Activated CD8-positive, alpha-beta memory T cell treated with anti-CD3 and anti-CD28 coated beads, Interleukin-2, amount 10 ng/mL, durations not matched to agents 7 days and 5 days (primary cell): Measurements from ENCODE around the gene CFAP65. TPM values are rescaled to one million over a fixed set of nuclear protein-coding genes. Genes with fewer than 3 reads are reported as not detected.
A peak's percentile ranks its signal among the peaks of the same experiment; 100 is the strongest.

Source experiments
- ATAC-seq: fragments of 150-1000 bp; cut with Tn5 transposase; one replicate; pipeline ENCODE4 v1.10.0; 2021; ENCODE audit warnings: moderate library complexity
- CTCF ChIA-PET: fragments of 350-600 bp; sonication (Branson Sonifier 250); formaldehyde crosslinking; loops from one replicate; lab custom pipeline; 2021; ENCODE audit warnings: antibody characterized with exemption; lab: Charles Lee
- DNase-seq: peaks from one replicate; pipeline ENCODE4 v3.0.0-alpha.2; 2020
- H3K27ac Mint-ChIP-seq: one replicate; pipeline ENCODE4 v1.8.0; 2021; ENCODE audit warnings: mild to moderate bottlenecking, mixed read lengths
- H3K27me3 Mint-ChIP-seq: one replicate; pipeline ENCODE4 v1.8.0; 2021; ENCODE audit warnings: mixed read lengths
- H3K36me3 Mint-ChIP-seq: one replicate; pipeline ENCODE4 v1.8.0; 2021; ENCODE audit warnings: mild to moderate bottlenecking, mixed read lengths
- H3K4me1 Mint-ChIP-seq: one replicate; pipeline ENCODE4 v1.8.0; 2021; ENCODE audit warnings: mixed read lengths
- H3K4me3 Mint-ChIP-seq: one replicate; pipeline ENCODE4 v1.8.0; 2021; ENCODE audit warnings: mild to moderate bottlenecking, moderate library complexity, mixed read lengths
- H3K9me3 Mint-ChIP-seq: one replicate; pipeline ENCODE4 v1.8.0; 2022; ENCODE audit warnings: low read depth, mixed read lengths
- microRNA-seq: library from miRNA; unstranded; fragments of <30 nt; microRNA quantifications from one replicate; pipeline ENCODE4 v1.2.0, GENCODE V29; 2022
- total RNA-seq, 2 experiments: library from RNA; stranded (reverse); gene quantifications; one replicate each; pipeline ENCODE4 v1.2.3, GENCODE V29; 2021

The CFAP65 gene
- total RNA-seq, 2 experiments from 2014 or later: not detected

GRCh38 chr2:218957671-218958070 lies 83.6 kb downstream of the CFAP65 start:
- ATAC-seq (no peak), DNase-seq (peak; percentile 33)
- no peak overlapping the region for H3K27ac Mint-ChIP-seq
- H3K36me3 Mint-ChIP-seq: peaks cover 4% of the 10 kb centered on the region
- no peaks in the 10 kb centered on the region for H3K9me3 Mint-ChIP-seq
- H3K4me3 Mint-ChIP-seq: no peak overlapping the region
- CTCF ChIA-PET: interaction anchor here (1.0 to 2.5 kb wide), 4 partner anchors 15 to 101 kb away, joined by 3 to 17 read pairs (median 4); no protein-coding TSS in a partner anchor
- H3K27me3 Mint-ChIP-seq: peaks cover 74% of the 10 kb centered on the region
- peaks cover 12% of the 10 kb centered on the region for H3K4me1 Mint-ChIP-seq

GRCh38 chr2:218956039-218956438 lies 85.3 kb downstream of the CFAP65 start:
- CTCF ChIA-PET: no interaction called here
- Mint-ChIP-seq H3K9me3 (no peaks in the 10 kb centered on the region), H3K36me3 (peaks cover under 1% of the 10 kb centered on the region), H3K27ac (no peak overlapping the region), H3K4me3 (no peak overlapping the region), H3K27me3 (peaks cover 59% of the 10 kb centered on the region), H3K4me1 (peaks cover 9% of the 10 kb centered on the region)
- ATAC-seq (no peak), DNase-seq (no peak)

DNA sequence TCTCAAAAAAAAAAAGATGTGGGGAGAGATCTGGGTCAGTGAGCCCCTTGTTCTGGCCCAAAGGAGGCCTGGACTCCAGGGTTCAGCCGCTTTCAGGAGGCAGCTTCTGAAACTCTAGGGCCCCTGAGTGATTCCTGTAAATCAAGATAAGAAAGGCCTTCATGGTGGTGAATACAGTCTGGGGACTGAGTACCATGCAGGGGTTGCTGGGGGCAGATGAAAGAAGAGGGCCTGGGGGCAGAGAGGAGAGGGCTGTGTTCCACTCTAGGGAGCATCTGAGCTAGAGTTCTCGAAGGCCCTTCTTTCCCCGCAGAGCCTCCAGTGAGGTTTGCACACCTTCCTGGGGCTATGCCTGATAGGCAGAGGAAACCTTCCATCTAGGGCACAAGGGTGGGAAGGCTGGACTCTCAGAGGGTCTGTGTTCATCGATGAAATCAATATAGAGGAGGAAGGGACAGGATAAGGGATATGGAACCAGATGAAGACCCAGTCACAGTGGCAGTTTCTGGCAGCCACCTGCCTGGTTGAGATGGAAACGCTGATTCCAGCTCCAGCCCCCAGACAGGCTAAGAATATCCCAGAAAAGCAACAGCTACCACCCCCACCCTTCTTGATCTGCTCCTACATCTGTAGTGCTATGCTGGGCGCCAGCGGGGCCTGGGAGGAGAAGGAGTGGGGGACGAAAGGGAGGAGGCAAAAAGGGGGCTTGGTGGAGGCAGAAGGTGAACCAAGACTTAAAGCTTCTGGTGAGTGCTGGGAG lies 86.6 kb downstream of the CFAP65 start:
- no peak overlapping the region for H3K27ac Mint-ChIP-seq
- ATAC-seq (no peak), DNase-seq (no peak)
- no peaks in the 10 kb centered on the region for H3K9me3 Mint-ChIP-seq
- CTCF ChIA-PET: interaction anchor here (0.7 to 2.6 kb wide), 2 partner anchors 25 to 79 kb away, joined by 3 to 6 read pairs; no protein-coding TSS in a partner anchor
- H3K36me3 Mint-ChIP-seq: no peaks in the 10 kb centered on the region
- peaks cover 5% of the 10 kb centered on the region for H3K4me1 Mint-ChIP-seq
- H3K27me3 Mint-ChIP-seq: peaks cover 63% of the 10 kb centered on the region
- no peak overlapping the region for H3K4me3 Mint-ChIP-seq

DNA sequence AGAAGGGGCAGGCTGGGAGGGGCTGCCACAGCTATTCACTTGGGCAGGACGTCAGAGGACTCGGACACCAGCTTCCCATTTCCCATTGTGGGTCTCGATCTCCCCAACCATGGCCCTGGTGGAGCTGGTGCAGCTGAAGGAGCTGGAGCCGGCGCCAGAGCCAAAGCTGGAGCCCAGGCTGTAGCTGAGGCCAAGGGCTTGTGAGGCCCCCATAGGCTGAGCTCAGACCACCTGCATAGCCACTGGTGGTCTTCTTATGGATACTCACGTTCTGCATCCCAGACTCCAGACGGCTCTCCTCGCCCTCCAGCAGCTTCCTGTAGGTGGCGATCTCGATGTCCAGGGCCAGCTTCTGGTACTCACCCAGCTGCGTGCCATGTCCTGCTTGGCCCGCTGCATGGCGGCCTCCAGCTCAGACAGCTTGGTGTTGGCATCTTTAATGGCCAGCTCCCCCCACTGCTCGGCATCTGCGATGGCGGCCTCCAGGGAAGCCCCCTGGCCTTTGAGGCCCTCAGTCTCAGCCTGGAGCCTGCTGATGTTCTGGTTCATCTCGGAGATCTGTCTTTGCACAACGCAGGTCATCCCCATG lies 87.9 kb downstream of the CFAP65 start:
- Mint-ChIP-seq H3K4me1 (no peaks in the 10 kb centered on the region), H3K9me3 (no peaks in the 10 kb centered on the region), H3K36me3 (no peaks in the 10 kb centered on the region), H3K27me3 (peaks cover 60% of the 10 kb centered on the region), H3K27ac (no peak overlapping the region), H3K4me3 (no peak overlapping the region)
- CTCF ChIA-PET: interaction anchor here (2.4 to 2.6 kb wide), 2 partner anchors 27 to 55 kb away, joined by 6 to 9 read pairs; no protein-coding TSS in a partner anchor
- DNase-seq (no peak), ATAC-seq (no peak)

Small RNA genes within 50 kb of the gene (microRNA-seq; reads per million reads assigned to microRNA genes)
- gene MIR3131: not detected
- 1.7 reads per million for gene MIR375

Other genes with a start within 250 kb of the CFAP65 start
- not detected for gene PRKAG3, start 209.7 kb downstream of the CFAP65 start, total RNA-seq
- not detected for gene WNT6, start 181.7 kb downstream of the CFAP65 start, total RNA-seq
- gene WNT10A, start 160.7 kb downstream of the CFAP65 start, total RNA-seq: under 1 TPM; 0.23 to 0.35 TPM
- gene CDK5R2, start 81.8 kb downstream of the CFAP65 start, total RNA-seq: not detected
- not detected for gene FEV, start 56.3 kb downstream of the CFAP65 start, total RNA-seq
- not detected for gene CRYBA2, start 48.1 kb downstream of the CFAP65 start, total RNA-seq
- not detected for gene IHH, start 19.4 kb upstream of the CFAP65 start, total RNA-seq
- 10 to 100 TPM; 14.4 to 19.4 TPM for gene NHEJ1, start 119.3 kb upstream of the CFAP65 start, total RNA-seq
- gene SLC23A3, start 128.5 kb upstream of the CFAP65 start, total RNA-seq: 1 to 10 TPM; 2.6 to 3.2 TPM
- gene CNPPD1, start 135.4 kb upstream of the CFAP65 start, total RNA-seq: 10 to 100 TPM; 66.9 to 72.0 TPM
- gene RETREG2, start 136.8 kb upstream of the CFAP65 start, total RNA-seq: 100 to 1,000 TPM in 1 of 2 experiments, 10 to 100 TPM in 1; 95.8 to 110 TPM
- 10 to 100 TPM; 60.2 to 60.6 TPM for gene ZFAND2B, start 165.3 kb upstream of the CFAP65 start, total RNA-seq
- gene ABCB6, start 177.4 kb upstream of the CFAP65 start, total RNA-seq: 10 to 100 TPM; 12.6 to 15.2 TPM
- 10 to 100 TPM; 56.6 to 60.7 TPM for gene ATG9A, start 188.1 kb upstream of the CFAP65 start, total RNA-seq
- 100 to 1,000 TPM in 1 of 2 experiments, 10 to 100 TPM in 1; 89.4 to 105 TPM for gene ANKZF1, start 188.3 kb upstream of the CFAP65 start, total RNA-seq
- gene GLB1L, start 203.9 kb upstream of the CFAP65 start, total RNA-seq: 1 to 10 TPM; 4.3 to 4.9 TPM
- 10 to 100 TPM; 37.3 to 41.7 TPM for gene STK16, start 204.0 kb upstream of the CFAP65 start, total RNA-seq
- not detected for gene TUBA4B, start 211.7 kb upstream of the CFAP65 start, total RNA-seq
- gene TUBA4A, start 212.4 kb upstream of the CFAP65 start, total RNA-seq: 100 to 1,000 TPM; 244 to 337 TPM
- 10 to 100 TPM; 48.2 to 49.0 TPM for gene DNAJB2, start 237.8 kb upstream of the CFAP65 start, total RNA-seq